Endometrium (tissue), 2 donors: ENCODE data around the gene TMEM63C.
"Not testable (repeated sequence)": the region's sequence is repeated elsewhere in the genome, so short reads cannot be mapped to it uniquely, and the experiment has no call there.

Experiments used
- FAIRE-seq: peaks from 2 replicates; lab custom pipeline; 2012; peaks lifted over from hg19 to GRCh38; lab: Jason Lieb, UNC
- donor health status: control.
- donor health status: control.

TMEM63C gene

DNA sequence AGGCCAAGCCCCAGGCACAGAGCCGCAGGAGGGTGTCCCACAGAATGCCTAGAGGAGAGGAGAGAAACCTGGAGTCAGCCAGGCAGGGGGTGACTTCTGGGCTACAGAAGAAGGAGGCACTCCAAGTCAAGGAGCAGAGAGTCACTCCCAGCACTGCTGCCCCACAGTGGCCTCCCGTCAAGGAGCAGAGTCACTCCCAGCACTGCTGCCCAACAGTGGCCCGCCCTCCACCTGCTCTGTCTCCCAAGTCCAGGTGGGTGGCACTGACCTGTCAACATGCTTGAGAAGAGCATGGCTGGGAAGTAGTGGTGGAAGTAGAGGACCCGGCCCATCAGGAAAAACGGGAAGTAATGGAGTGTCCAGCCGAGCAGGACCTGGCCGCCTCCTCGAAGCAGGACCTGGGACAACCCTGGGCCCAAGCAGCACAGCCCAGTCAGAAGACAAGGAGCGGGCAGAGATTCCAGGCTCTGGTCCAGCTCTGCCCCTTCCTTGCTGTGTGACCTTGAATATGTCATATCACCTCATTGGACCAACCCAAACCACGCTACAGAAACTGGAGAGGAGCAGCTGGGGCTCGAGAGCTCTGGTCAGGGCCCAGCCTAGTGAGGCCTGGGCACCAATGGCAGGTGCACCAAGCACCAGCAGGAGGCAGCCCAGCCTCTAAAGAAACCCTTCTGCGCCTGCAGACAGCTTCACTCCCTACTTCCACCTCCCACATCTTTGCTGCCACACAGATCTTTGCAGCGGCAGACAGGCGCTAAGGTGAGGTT is 97.0 kb downstream of the TMEM63C start:
- FAIRE-seq = no peak

DNA sequence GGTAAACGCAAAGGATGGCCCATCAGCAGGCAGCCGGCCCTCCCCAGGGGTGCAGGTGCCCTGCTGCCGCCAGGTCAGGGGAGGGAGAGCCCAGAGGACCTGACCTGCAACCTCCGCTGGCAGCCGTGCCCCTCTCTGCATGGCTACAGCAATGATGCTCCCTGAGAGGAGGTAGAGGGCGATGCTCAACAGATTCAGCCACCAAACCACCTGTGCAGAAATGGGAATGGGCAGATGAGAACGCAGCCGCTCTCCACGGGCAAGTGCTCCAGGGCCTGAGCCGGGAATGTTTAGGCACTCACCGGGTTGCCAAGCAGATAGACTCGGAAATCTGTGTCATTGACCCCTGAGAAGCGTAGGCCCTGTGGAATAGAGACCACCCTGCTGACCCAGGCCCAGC is 98.1 kb downstream of the TMEM63C start:
- no peak for FAIRE-seq

DNA sequence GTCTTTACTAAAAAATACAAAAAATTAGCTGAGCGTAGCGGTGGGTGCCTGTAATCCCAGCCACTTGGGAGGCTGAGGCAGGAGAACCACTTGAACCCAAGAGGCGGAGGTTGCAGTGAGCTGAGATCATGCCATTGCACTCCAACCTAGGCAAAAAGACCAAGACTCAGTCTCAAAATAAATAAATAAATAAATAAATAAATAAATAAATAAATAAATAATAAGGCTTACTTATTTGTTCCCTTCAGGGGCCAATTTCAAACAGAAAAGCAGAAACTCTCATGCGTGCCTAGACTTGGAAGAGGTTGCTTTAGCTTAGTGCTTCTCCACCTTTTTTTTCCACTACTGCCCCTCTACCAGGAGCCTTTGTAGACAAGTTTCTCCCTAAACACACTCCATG is 99.3 kb downstream of the TMEM63C start:
- not testable (repeated sequence) for FAIRE-seq

DNA sequence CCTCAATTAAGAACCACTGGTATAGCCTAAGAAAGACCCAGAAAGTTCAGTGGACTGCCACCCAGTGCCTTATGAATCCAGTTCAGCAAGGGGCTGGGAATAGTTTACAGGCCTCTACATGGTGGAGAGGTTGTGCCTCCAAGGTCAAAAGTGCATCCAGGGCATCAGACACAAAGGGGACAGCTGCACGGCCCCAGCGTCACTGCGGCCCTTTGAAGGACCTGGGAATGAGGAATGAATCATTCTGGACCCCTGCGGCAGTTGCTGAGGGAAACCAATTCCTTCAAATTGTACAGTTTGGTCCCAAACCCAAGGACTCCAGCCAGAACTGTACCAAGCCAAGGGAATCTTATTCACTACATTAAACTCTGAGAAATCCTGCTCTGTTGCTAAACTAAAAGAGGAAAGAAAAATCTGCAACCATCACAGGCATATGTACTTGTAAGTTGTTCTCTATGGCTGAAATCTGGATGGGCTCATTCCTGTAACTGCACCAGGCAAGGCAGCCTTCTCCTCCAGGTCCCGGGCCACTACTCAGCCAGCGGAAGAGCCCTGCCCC is 100.3 kb downstream of the TMEM63C start:
- no peak for FAIRE-seq

DNA sequence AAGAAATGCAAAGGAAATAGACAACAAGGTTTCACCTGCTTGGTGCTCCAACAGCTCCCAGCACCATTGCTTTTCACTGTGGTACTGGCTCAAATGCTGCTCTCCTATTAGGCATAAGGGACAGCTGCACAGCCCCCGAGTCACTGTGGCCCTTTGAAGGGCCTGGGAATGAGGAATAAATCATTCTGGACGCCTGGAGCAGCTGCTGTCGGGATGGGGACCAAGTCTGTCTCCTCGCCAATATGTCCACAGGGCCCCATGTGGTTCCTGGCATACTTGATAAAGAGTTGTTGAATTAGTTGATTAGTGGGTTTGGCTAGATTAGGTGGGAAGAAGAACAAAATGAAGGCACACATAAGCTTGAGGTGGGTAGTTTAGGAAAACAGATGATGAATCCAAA is 102.5 kb downstream of the TMEM63C start:
- no peak for FAIRE-seq

GRCh38 chr14:77284466-77284865 is 102.9 kb downstream of the TMEM63C start:
- no peak for FAIRE-seq

- no peak for FAIRE-seq
Measured at GRCh38 chr14:77286576-77286975, 105.0 kb downstream of the TMEM63C start.

GRCh38 chr14:77290705-77291104 is 109.1 kb downstream of the TMEM63C start:
- no peak for FAIRE-seq

DNA sequence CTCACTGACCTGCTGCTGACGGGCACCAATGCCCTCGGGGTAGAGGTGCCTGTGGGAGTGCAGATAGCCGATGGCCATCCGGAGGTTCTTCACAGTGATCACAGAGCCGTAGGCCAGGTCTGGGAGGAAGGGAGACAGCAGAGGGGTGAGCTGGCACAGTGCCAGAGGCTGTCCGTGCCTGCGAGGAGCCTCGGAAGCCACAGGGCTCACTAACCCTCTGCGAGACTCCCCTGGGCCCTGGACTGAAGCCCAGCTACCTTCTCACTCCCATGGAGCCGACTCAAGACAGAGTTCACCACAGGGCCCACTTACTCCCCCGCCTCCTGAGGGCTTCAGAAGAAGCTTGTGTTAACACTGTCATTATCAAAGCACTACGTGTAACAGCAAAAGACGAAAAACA is 114.6 kb downstream of the TMEM63C start:
- no peak for FAIRE-seq

- no peak for FAIRE-seq
Measured at GRCh38 chr14:77296906-77297305, 115.3 kb downstream of the TMEM63C start.

DNA sequence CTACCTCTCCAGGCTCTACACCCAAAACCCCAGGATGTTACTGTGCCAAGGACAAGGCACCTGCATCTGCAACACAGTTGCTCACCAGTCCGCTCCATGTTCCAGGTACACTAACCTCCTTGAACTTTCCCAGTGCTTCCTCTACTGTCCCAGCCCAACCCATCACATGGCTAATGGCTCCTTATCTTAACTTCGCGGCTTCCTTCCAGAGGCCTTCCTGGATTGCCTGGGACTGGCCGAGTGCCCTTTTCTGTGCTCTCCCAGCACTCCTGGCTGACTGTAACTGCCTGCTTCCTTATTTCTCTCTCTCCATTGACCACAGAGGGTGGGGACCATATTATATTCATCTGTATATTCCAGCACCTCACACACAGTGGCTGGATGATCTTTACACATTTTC is 118.2 kb downstream of the TMEM63C start:
- FAIRE-seq = no peak

DNA sequence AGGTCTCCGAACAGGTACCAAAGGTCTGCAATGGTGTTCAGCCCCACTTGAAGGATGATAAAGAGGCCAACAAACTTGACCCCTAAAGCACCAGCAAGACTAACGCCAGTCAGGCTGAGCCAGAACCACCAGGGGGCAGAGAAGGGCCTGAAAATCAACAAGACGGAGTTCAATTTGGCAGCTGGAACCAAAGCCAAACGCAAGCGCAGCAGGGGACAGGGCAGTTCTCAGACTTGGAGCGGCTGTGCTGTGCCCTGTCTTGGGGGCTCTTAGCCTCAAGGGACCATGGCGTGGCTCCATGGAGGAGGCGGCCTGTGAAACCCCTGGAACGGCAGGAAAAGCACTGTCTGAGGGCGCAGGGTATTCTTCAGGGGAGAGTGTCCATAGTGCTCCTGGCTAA is 119.5 kb downstream of the TMEM63C start:
- FAIRE-seq = peak; percentile 4

DNA sequence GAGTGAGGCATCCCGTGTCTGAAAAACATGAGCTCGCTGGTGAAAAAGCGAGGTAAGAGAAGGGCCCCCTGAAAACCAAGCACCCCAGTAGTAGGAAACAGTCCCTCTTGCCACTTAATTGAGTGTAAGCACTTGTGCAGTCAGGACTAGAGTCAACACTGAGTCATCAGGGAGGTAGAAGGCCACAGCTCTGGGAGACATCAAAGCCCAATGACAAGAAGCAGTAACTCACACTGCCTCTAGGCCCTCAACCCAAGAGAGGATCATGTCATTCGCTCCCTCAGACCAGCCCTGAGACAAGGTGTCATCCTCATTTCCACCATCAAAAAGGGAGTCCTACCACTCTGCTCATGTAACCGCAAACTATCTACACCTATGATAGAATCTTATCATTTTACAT is 121.3 kb downstream of the TMEM63C start:
- no peak for FAIRE-seq

- FAIRE-seq = no peak
Measured at GRCh38 chr14:77303417-77304156, 122.0 kb downstream of the TMEM63C start.

DNA sequence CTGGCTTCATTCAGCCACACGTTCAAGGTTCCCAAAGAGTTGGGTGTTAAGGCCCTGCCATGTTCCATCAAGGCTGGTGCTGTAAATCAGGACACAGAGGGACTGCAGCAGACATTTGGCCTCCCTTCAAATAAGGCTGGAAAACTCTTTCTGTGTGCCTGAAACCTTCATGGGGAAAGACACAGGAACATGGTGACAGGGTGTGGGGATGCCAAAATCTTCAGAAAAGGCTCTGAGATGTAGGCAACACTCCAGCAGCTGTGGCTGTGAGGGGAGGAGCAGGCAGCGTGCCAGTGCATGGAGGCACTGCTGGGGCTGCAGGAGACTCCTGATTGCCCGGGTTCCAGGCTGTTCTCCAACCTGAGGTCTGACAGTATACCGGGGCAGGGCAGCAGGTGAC is 124.1 kb downstream of the TMEM63C start:
- no peak for FAIRE-seq

GRCh38 chr14:77306416-77306815 is 124.8 kb downstream of the TMEM63C start:
- no peak for FAIRE-seq

DNA sequence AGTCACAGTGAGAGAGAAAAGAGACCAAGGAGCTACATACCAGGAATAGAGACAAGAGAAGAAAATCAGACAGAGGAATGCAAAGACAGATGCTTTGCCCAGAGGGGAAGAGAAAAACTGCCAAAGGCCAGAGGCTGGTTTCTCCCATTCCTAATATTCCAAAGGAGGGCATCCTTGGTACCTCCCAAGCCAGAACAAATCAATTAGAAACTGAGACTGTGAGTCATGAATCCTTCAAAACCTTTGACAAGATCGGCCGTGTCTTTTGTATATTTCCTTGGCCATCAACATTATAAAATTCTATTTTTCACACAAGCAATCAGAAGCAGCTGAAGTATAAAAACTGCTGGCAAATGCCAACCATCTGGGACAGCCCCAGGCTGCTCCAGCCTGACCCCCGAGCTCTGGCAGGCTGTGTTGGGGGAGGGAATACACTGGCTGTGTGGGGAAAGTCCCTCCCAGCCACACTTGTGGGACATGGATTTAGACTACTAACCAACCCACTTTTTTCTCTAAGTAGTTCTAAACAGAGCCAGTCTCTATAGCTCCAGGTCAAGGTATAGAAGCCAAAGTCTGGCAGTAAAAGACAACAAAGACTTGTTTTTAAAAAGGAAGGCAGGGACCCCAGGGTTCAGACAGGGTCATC is 125.4 kb downstream of the TMEM63C start:
- FAIRE-seq = no peak
